ENCODE measurements around the gene ZNF436.
"Not testable (repeated sequence)": the region's sequence is repeated elsewhere in the genome, so short reads cannot be mapped to it uniquely, and the experiment has no call there.

The ZNF436 gene

GRCh38 chr1:23392125-23392855 is 22.7 kb upstream of the ZNF436 start:
- no peak for DNase-seq

GRCh38 chr1:23389837-23390321 is 20.2 kb upstream of the ZNF436 start:
- no peak for DNase-seq

- no peak for DNase-seq
Observed at GRCh38 chr1:23387494-23387893, 17.9 kb upstream of the ZNF436 start.

DNA sequence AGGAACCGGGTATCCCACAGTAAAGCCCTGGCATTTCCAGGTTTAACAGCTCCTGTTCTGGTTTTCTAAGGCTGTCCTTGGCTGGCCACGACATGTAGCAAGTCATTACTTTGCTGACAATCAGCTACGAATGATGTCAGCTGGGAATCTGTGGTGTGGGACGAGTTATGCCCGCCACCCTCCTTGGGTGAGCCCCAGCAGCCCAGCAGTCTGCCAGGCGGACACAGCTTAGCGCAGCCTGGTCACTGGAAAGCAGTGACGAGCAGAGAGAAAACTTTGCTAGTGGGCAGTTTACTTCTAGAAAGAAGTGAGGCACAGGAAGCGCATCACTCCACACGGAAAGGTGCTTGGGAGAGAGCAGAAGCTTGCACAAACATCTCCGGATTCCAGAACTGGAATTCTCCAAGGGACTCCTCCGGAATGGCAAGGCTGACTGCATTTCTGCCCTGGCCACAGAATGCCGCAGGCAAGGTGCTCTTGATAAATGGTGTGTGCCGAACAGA is 15.5 kb upstream of the ZNF436 start:
- DNase-seq, result no peak

- no peak for DNase-seq
Observed at GRCh38 chr1:23384312-23385058, 14.8 kb upstream of the ZNF436 start.

DNA sequence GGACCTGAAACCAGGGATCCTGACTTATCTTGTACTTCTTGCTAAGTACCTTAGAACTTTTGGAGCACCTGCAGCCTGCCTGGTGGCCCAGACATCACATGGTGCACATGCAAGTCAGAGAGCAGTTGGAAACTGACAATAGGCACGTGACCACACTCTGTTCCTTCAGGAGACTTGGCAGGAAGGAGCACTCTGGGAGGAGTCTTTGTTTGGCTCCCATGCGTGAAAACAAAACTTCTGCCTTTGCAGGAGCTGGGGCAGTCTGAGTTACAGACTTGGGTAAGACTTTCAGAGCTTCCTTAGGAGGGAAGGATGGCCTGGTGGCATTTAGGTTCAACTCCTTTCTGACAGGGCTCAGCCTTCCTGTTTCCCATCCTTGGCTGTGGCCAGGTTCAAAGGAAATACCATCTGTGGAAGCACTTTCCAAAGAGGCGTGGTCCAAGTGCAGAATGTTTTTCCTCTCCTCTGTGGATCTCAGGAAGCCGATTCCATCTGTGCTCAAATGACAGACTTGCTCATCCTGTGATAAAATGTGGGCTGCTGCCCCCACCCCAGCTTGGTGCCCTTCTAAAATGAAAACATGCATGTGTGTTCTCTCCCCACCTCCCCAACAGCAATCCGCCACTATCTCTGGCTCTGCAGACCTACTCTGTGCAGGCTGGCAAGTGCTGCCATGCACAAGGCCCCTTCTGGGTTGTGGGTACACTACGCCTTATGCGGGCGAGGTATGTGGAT is 14.1 kb upstream of the ZNF436 start:
- peak; percentile 48 for DNase-seq

GRCh38 chr1:23381233-23381885 is 11.7 kb upstream of the ZNF436 start:
- DNase-seq, result no peak

DNA sequence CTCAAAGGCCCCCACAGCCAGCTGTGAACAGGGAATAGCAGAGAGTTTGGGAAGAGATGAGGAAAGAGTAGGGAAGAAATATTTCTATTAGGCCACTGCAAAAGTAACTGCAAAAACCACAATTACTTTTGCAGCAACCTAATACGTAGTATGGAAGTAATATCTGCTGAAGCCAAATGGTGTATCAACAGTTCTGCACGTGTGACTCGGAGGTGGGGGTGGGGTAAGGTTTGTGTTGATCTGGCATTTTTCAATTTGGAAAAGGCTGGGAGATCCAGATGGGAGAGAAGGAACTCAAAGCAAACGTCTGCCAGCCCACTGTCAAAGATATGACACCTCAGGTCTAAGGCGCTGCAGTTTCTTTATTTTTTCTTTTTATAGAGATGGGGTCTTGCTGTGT is 11.1 kb upstream of the ZNF436 start:
- no peak for DNase-seq

- not testable (repeated sequence) for DNase-seq
Observed at GRCh38 chr1:23380236-23380635, 10.6 kb upstream of the ZNF436 start.

- no peak for DNase-seq
Observed at GRCh38 chr1:23376890-23377811, 7.5 kb upstream of the ZNF436 start.

- not testable (repeated sequence) for DNase-seq
Observed at GRCh38 chr1:23374079-23374735, 4.6 kb upstream of the ZNF436 start.

DNA sequence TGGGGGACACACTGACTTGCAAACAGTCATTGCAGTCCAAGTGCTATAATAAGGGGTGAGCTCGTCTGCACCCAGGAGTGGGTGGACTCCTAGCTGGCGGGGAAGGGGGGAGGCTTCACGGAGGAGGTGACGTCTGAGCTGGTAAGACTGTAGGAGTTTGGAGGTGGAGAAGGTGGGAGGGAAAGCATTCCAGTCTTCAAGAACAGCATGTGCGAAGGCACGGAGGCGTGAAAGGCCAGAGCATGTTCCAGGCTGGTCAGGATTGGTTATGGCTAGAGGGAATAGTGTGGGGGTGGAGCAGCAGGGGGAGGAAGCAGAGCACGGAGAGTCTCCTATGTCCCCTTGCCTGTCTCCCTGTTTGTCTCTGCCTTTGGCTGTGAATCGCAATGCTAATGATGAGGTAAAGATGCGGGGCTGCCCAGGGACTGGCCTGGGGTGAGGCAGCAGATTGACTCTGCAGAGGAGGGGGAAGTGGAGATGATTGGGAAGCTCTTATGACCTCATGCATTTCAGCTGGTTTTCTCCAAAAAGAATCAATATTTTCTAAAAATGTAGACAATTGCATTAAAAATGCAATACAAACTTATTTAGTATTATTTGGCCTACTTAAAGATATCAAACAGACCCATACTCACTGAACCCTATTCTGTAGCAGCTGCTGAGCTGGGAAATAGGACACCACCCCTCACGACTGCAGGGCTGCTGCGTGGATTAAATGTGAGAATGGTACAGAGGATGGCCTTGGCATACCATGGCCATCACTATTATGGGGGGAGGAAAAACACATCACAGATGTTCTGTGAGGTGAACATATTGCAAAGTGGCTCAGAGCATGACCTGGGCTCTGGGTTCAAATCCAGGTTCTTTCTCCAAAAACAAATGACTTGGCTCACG is 2.6 kb upstream of the ZNF436 start:
- DNase-seq, result no peak

GRCh38 chr1:23370709-23371584 is 1.3 kb upstream of the ZNF436 start:
- peak; percentile 79 for DNase-seq

DNA sequence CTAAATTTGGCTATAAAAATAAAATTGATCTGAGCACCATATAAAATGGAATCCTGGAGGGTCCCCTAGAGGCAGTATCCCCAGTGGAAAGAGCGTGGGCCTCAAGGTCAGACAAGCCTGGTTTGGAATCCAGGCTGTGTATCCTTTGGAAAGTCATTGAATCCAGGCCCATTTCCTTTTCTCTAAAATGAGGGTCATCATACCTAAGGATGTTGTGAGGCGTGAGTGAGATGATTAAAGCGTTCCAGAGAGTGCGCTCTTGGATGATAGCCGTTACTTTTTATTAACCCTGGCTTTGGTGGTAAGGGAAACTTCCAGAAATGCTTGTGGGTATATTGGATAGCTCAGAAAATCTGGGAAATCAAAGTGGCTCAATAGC is 683 bp upstream of the ZNF436 start:
- no peak for DNase-seq

GRCh38 chr1:23368562-23369334 is 888 bp downstream of the ZNF436 start:
- DNase-seq, result peak; percentile 94

- DNase-seq, result peak; percentile 99
Observed at GRCh38 chr1:23367791-23368561, 1.7 kb downstream of the ZNF436 start.

DNA sequence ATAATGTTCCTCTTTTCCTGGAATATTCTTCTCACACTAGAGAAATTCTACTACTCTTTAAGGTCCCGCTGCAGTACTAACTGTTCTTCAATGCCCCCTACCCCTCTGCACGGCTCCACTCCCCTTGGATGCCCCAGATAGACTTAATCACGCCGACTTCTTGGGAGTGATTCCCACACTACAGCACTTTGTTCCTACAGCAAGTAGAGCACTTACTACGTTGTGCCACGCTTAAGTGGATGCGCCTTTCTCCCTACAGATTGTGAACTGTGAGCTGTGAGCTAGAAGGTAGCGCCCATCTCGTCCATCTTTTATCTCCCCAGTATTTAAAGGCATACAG is 2.2 kb downstream of the ZNF436 start:
- DNase-seq, result no peak

GRCh38 chr1:23366598-23366997 is 3.0 kb downstream of the ZNF436 start:
- DNase-seq, result no peak
